ENCODE measurements around the gene GAPT.
"Not testable (repeated sequence)": the region's sequence is repeated elsewhere in the genome, so short reads cannot be mapped to it uniquely, and the experiment has no call there.

GAPT gene

GRCh38 chr5:58505971-58506640, 14.9 kb downstream of the GAPT start:
- no peak for DNase-seq

GRCh38 chr5:58507715-58508114, 16.5 kb downstream of the GAPT start:
- no peak for DNase-seq

DNA sequence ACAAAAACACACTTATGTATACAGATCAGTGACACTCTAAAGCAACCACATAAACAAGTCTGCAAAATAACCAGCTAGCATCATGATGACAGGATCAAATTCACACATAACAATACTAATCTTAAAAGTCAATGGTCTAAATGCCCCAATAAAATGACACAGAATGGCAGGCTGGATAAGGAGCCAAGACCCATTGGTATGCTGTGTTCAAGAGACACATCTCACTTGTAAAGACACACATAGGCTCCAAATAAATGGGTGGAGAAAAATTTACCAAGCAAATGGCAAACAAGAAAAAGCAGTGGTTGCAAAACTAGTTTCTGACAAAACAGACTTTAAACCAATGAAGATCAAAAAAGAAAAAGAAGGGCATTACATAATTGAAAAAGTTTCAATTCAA, 26.0 kb downstream of the GAPT start:
- DNase-seq, result no peak

DNA sequence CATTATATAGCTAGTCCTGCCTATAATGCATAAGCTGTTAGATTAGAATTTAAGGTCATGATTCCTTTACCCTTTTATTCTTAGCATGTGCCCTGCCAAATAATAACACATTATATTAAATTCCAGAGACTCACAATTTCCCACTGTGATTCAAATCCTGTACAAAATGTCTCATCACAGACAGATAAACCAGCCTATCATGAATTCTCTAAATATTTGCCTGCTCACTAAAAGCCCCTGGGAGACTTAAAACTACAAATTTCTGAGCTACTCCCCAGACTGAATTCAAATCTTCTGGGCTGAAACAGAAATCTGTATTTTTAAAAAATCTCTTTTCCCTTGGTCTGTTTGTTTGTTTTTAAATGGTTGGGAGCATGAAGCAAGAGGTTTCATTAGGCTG, 32.7 kb downstream of the GAPT start:
- DNase-seq, result no peak

- no peak for DNase-seq
Measured at GRCh38 chr5:58524571-58524970, 33.3 kb downstream of the GAPT start.

- no peak for DNase-seq
Measured at GRCh38 chr5:58530942-58531490, 39.8 kb downstream of the GAPT start.

DNA sequence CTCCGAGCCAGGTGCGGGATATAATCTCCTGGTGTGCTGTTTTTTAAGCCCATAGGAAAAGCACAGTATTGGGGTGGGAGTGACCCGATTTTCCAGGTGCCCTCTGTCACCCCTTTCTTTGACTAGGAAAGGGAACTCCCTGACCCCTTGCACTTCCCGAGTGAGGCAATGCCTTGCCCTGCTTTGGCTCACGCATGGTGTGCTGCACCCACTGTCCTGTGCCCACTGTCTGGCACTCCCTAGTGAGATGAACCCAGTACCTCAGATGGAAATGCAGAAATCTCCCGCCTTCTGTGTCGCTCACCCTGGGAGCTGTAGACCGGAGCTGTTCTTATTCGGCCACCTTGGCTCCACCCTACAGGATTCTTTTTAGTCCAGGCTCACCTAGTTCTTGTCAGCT, 50.7 kb downstream of the GAPT start:
- DNase-seq, result not testable (repeated sequence)

- DNase-seq, result no peak
Measured at GRCh38 chr5:58542709-58543108, 51.5 kb downstream of the GAPT start.

- DNase-seq, result no peak
Measured at GRCh38 chr5:58543723-58544122, 52.5 kb downstream of the GAPT start.

DNA sequence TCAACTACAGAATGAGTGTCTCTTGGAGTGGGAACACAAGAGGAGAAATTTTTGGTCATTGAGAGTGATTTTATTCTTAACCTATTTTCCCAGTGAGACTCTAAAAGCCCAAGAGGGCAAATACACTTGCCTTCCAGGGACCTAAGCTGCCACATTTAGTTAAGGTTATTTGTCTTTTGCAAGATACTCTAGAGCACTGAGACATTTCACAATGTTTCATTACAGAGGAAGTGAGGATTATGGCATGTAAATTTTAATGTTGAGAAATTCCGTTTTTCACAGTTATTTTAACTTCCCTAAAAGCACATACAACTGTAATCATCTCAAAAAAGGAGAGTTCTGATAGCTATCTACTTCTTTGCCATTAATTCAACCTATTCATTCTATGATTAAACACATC, 53.0 kb downstream of the GAPT start:
- no peak for DNase-seq

- DNase-seq, result no peak
Measured at GRCh38 chr5:58544926-58545325, 53.7 kb downstream of the GAPT start.

GRCh38 chr5:58545912-58546311, 54.7 kb downstream of the GAPT start:
- DNase-seq, result no peak

Data from CD4-positive, alpha-beta T cell treated with Interleukin-10 for 1 hour (primary cell).